ENCODE measurements around the gene SLC19A1. TPM values are rescaled to one million over a fixed set of nuclear protein-coding genes. Genes with fewer than 3 reads are reported as not detected.

Gene SLC19A1
- polyA plus RNA-seq, 10 donors: 11.9 to 19.9 (median 14.1) TPM

DNA sequence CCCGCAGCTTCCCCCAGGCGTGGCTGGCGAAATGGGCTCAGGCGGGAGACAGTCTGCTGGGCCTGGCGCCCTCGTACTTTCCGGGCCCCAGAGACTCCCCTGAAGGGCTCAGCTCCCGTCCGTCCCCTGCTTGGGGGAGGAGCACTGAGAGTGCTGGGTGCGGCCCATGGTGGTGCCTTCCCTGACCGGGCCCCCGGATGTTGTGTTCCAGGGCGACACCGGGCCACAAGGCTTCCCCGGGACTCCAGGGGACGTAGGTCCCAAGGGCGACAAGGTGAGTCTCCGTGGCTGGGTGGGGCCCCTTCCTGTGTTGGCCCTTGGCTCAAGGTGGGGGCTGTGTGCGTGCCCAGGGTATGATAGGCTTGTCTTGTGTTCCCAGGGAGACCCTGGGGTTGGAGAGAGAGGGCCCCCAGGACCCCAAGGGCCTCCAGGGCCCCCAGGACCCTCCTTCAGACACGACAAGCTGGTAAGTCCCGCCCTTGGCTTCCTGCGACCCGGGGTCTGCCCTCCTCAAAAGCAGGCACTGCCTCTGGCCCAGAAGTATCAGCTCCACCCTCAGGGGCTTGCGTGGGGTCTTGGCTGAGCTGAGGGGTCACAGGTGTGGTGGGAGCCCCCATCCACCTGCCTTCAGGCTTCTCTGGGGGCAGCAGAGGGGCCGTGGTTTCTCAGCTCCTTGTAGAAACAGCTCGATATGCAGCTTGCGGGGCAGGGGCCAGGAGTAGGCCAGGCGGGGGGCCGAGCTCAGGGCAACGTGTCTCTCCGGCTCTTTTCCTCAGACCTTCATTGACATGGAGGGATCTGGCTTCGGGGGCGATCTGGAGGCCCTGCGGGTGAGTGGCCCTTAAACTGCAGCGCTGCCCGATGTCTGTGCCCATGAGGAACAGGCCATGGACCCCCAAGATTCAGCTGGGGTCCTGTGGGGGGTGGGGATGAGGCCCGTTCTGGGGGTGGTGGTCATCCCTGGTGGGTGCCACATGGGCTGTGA, 62.3 kb downstream of the SLC19A1 start:
- DNase-seq: no peak

DNA sequence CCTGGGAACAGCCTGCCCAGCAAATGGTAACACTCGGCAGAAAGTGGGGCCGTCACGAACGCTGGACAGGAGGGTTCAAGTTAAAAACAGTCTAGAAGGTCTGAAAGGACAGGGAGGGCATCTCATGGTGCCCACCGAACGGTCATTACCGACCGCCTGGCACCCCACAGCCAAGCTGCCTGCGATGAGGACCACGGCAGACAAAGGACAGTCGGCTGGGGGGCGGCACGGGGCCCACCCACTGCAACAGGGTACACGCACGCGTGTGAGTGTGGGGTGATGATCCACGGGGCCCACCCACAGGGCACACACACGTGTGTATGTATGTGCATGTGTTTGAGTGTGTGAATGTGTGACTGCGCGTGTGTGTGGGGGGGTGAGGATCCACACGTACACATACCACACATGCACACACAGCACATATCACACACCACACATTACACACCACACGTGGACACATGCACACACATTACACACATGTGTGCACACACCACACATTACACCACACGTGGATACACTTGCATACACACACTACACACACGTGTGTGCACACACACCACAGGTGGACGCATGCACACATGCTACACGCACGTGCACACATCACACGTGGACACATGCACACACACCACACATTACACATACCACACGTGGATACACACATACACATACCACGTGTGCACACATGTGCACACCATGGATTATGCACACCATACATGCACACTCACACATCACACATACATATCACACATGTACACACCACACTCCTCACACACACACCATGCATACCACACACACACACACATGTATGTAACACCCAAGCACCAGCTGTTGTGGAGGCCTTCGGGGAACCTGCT, 63.2 kb downstream of the SLC19A1 start:
- no peak for DNase-seq

DNA sequence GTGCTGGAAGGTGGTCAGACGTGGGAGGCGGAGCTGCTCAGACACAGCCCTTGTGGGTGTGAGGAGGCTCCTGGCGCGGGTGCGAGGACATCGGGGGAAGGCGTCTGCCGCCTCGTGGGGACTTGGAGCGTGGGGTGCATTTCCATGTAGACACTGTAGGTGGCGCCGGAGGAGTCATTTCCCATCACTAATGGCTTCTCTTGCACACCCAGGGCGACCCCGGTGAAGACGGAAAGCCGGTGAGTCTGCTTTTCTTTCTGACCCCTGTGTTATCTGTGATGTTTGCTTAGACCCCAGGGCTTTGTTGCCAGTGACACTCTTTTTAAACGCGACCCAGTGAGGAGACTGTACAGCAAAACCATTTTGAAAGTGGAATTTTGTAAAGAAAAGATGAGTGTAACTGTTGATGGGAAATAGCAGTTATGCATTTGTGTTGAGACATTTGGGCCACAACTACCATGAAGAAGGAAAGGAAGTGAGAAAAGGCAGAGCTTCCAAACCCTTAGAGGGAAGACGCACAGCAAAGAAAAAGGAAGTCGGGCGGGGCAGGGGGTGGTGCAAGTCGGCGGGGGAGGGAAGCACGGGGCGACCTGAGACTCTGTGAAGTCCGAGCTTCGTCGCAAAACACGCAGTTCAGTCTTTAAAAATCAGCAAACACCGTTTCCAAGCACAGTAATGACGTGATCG, 64.0 kb downstream of the SLC19A1 start:
- peak; percentile 43 to 85 (median 75) for DNase-seq

DNA sequence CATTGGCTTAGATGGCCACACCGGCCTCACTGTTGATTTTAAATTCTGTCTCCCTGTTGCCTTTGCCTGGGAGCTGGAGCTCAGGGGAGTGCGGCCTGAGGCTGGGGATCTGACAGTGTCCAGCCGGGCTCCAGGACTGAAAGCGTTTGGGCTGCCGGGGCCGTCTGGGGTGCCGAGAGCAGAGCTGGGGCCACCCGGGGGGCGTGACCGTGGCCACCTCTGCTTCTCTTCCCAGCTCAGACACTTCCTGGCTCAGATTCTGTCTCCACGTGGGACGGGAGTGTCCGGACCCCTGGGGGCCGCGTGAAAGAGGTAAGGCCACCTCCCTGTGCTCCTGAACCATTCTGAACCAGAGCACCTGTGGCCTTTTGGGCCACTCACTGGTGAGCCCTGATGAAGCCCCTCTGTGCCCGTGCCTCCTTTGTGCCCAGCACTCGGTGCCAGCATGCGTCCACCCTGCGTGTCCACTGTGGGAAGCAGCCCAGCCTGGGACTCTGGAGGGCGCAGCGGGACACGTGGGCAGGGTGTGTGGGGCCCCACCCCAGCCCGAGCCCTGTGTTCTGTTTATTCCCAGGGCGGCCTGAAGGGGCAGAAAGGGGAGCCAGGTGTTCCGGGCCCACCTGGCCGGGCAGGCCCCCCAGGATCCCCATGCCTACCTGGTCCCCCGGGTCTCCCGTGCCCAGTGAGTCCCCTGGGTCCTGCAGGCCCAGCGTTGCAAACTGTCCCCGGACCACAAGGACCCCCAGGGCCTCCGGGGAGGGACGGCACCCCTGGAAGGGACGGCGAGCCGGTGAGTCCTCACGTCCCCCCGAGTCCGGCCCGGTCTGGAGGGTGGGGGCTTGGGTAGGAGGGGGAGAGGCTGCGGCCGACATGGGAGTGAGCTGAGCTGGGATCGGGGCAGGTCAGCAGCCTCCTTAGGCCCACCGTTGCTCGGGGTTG, 64.8 kb downstream of the SLC19A1 start:
- DNase-seq: no peak

DNA sequence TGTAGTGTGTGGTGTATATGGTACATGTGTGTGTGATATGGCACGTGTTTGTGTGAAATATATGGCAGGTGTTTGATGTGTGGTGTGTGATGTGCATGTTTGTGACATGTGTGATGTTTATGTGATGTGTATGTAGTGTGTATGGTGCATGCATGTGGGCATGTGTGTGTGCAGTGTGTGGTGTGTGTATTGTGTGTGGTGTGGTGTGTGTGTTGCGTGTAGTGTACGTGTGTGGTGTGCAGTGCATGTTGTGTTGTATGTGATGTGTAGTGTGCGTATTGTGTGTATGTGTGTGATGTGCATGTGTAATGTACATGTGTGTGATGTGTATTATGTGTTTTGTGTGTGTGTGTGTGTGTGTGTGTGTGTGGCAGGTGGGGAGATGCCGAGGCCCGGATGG, 65.7 kb downstream of the SLC19A1 start:
- no peak for DNase-seq

DNA sequence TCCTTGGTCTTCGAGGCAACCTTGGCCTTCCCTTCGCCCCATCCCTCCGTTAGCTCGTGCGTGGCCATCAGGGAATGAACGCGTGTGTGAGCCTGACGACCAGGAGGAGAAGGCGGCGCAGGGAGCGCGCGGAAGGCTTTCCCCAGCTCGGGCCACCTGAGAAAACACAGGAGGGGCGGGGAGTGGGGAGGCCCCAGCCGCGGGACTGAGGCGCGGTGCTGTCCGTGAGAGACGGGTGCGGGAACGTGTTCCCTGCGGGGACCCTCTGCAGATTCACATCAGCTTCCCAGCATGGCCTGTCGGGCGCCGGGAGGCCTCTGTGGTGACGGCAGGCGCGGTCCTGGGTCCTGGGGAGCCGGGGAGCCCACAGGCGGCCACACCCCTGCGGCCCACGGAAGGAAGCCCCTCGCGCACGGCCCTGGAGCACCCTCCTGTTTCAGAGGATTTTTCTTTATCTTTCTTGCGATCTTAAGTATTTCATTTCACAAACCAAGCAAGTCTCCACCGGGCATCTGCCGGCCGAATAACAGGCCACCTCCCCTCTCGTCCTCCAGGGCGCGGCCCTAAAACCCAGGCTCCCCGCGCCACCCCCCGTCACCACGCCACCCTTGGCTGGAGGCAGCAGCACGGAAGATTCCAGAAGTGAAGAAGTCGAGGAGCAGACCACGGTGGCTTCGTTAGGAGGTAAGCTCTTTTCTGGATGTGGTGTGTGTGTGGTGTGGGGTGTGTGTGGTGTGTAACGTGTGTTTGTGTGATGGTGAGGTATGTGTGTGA, 66.3 kb downstream of the SLC19A1 start:
- no peak for DNase-seq

DNA sequence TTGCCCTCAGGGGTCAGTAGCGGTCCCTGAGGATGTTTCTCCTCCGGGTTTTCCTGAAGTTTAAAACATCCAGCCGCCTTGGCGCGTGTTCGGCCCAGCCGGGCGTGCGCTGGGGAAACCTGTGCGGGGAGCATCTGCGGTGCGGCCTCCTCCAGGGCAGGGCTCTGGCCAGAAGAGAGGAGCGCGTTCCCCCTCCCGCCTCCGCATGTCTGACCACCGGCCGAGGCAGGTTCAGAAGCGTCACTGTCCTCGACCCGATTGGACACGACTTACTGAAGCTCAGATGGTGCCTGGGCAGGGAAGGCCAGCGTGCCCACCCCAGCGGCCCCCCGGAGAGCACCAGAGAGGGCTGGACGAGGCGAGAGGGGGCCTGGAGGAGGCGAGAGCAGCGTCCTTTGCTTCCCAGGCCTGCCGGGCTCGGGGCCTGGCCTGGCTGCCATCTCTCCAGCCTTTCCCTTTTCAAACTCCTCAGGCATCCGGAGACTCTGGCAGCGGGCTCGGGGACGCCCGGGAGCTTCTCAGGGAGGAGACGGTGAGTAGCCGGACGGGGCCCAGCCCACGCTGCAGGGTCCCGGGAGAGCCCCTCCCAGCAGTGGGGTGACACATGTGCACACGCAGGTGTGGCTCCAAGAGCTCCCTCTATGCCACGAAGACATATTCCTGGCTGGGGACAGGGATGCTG, 67.1 kb downstream of the SLC19A1 start:
- no peak for DNase-seq

DNA sequence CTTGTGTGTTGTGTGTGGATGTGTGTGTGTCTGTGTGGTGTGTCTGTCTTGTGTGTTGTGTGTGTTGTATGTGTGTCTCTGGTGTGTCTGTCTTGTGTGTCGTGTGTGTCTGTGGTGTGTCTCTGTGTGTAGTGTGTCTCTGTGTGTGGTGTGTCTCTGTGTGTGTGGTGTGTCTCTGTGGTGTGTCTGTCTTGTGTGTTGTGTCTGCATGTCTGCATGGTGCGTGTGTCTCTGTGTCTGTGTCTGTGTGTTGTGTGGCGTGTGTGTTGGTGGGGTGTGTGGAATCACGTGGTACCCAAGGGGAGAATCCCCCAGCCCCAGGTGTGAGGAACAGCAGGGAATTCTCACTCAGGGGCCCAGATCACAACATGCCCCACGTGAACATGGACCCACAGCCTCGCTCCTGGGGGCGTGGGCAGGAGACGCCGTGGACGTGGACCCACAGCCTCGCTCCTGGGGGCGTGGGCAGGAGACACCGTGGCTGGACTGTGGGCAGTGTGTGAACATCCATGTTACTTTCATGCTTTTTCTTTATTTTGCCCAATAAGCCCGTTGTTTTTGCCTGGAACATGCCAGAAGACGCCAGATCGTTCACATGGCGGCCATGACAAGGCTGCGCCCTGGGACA, 67.8 kb downstream of the SLC19A1 start:
- DNase-seq: no peak

DNA sequence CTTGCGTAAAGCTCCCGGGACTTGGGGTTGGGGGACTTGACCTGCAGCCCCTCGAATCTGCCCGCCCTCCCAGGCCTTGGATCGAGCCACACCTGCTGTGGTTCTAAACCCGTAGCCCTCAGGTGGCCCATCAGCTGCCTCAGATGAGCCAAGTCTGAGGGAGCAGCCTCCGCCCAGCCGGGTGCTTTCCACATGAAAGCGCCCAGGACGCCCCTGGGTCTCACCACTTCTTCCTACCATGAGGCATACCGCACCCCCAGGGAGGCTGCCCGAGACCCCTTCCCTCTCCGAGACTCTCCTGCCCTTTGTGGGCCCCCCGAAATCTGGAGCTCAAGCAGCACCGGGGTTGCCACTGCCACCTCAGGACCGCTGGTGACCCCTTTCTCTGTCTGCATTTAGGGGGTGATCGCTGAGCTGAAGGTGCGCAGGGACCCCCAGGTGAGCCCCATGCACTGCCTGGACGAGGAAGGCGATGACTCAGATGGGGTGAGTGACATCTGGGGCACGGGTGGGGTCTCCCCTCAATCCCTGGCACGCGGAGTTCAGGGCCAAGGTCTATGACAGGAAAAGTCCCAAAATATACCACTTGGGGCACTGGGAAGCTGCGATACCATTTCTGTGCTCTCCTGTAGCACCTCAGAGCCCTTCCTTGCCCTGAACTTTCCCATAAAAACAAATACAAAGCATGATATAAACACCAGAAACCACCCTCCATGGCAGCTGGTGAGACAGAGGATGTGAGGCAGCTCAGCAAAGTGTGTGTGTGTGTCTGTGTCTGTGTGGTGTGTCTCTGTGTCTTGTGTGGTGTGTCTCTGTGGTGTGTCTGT, 68.5 kb downstream of the SLC19A1 start:
- no peak for DNase-seq

DNA sequence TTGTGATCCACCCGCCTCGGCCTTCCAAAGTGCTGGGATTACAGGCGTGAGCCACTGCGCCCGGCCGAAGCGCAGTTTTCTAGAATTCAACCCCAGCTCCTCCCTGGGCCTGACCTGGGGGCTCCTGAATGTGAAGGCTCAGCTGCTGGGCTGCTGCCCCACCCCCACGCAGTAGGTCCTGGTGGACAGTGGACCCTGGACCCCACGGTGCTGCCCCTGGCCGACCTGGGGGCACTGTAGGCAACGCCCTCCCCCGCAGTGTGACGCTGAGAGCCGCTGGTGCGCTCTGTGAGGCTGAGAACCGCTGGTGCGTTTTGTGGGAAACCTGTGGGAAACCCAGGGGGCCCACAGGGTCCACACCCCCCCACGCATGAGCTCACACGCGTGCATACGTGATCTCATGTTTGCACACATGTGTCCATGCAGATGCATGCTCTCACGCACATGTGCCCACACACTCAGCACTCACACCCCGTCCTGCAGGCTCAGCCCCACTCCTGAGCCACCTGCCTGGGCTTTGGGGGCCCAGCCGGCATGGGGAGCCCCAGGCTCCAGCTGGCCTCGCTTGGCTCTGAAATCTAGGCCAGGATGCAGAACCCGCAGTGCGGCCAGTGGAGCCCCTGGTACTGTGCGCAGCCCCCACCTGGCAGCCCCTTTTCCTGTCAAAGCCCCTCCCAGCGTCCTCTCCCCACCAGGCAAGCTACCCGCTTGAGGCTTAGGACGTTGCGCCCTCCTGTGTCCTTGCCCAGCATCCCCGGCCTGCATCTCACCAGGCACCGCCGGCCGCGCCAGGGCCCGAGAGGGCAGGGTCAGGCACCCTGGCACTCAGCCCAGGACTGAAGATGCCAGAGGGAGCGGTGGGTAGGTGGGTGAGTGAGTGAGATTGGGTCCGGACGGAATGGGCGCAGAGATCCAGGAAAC, 69.5 kb downstream of the SLC19A1 start:
- DNase-seq: no peak

DNA sequence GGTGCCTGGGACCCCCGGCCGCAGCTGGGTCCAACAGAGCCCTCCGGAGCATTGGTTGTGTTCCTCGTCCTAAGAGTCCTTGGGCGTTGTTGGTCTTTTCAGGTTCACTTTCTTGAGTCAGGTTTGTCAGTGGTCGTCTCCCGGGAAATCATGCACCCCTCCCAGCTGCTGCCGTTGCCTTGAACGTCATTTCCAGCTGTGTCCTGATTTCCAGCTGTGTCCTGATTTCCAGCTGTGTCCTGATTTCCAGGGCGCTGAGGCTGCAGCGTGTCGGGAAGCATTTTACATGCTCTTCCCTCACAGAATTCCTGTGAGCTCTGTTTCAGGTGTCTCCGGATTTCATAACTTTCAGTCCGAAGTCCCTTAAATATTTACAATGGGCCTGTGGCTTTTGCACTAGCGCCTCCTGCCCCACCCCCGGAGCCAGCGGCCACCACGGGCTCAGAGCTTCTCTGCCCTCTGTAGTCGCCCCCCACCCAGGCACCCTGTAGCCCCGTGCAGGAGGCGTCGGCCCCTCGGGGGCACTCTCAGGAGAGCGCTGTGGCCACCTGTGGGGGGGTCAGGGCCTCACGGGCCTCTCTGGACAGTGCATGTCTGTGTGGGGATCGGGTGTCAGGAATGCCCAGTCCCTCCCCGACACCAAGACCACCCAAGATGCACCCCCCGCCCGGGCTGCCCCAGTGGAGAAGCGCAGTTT, 70.6 kb downstream of the SLC19A1 start:
- DNase-seq: peak; percentile 80 to 97 (median 90)

DNA sequence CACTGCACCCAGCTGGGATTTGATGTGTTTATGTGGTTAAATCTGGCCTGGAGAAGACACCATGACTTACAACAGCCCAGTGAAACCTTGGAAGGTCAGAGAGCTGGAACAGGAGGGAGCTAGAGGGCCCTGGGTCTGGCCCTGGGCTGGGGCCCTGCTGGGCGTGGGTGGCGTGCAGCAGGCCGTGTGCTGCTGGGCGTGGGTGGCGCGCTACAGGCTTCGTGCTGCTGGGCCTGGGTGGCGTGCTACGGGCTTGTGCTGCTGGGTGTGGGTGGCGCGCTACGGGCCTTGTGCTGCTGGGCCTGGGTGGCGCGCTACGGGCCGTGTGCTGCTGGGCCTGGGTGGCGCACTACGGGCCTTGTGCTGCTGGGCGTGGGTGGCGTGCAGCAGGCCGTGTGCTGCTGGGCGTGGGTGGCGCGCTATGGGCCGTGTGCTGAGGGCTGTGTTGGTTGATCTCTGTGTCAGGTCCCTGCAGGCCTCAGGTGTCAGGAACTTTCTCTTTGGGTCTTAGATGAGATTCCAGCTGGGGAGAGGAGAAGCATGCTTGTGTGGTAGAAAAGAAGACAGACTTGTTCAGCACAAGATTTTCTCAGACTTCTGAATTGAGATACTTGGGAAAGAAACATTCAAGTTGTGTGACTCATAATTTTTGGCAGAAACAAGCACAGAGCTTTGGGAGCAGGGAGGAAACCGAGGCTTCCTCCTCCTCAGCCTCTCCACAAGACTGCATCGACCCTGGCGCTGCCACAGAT, 71.3 kb downstream of the SLC19A1 start:
- peak in 2 of 3 donors; percentile 34 to 81 for DNase-seq

DNA sequence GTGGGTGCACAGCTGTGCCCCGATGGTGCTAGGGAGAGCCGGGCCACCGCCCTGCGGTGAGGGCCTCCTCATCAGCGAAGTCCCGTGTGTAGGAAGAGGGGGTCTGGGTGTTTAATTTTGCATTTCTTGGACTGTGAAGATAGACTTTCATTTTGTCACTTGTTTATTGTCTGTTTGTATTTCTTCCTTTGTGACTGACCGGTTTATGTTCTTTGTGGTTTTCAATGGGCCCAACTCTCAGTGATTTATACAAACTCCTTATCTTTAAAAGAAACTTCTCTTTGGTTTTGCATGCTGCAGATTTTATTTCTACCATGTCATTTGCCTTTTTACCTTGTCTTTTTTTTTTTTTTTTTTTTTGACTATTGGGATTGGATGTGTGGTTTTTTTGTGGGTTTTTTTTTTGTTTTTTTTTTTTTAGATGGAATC, 72.1 kb downstream of the SLC19A1 start:
- no peak for DNase-seq

DNA sequence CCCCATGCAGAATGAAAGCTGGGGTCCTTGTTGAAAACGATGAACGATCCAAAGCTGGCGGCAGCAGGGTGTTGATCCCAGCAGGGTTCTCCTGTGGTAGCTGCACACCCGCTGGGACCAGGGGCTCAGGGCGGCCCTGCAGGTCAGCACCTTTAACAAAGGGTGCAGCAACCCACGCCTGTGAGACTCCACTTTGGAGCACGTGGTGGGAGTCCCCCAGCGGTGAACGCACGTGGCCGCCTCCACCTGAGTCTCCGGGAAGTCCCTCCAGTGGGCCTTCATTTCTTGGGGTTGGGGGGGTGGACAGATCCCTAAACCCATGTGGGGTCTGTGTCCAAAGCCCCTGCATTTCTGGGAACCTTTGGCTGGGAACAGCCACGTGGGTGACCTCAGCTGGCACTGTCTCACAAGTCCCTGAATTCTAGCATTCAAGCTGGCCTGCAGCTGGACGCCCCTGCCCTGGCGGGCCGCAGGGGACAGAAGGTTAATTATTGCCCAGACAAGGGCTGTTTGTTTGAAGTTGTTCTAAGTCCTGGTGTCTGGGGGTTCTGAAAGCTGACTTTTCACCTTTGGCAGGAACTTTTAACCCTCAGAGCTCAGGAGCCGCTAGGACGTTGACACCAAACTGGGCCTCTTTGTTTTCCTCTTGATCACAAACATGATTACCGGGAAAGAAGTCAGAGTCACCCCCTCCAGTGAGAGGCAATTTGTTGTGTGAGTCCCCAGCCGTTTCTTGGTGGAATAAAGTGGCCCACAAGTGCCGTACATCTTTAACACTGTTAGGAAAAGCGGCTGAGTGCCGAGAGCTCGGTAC, 72.8 kb downstream of the SLC19A1 start:
- no peak for DNase-seq

DNA sequence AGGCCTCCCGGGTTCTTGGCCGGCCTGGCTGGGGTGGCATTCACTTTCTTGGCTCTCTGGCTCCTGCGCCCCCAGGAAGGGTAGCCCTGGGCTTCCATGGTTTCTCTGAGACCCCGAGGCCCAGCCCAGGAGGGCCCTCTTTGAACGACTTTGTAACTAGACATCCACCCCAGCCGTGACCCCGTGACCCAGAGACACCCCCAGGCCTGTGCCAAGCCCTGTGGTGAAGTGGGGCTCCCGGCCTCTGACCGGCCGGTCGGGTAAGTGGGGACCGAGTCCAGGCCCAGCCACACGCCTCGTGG, 73.3 kb downstream of the SLC19A1 start:
- no peak for DNase-seq
